HuH-7.5 (cell line): ENCODE results near the gene MAD2L1BP.

Source experiments
- DNase-seq: peaks from one replicate; pipeline ENCODE4 v3.0.0; 2011; ENCODE audit warnings: low spot score

MAD2L1BP gene

DNA sequence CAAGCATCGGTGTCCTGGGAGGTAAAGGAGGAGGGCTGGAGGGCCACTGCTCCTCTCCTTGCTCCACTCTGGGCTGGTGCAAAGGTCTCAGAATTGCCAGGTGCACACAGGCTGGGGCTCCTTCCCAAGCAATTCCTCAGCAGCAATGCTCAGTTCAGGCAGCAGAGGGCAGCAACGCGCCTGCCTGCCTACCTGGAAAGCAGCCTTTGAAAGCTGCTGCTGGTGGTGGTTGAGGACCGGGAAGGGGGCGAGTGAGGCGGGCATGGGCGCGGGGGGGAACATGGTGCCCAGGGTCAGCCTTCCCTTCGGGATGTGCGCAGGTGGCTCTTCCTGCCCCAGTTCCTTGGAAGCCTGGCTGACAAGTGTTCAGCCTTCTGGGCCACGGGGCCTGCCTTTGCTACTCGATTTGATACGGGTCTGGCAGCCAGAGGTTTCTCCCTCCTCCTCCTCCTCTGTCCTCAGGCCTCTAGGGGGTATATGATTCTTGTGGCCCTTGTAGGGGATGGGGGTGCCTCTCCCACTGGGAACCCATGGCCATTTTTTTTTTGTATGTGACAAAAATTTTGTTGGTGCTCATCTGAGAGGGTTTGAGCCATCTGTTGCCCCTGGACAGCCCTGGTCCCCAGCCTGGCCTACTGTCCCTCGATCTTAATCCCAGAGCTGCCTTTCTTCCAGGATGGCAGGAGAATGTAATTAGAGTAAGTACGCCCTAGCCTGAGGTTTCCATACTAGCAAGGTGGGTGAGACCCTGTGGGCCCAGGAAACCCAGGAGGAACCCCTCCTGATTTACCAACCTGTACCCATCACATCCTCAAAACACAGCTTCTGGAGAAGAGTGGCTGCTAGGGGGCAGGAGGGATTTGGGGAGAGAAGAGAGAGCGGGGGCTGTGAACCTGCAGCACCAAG lies 31.9 kb downstream of the MAD2L1BP start:
- DNase-seq: peak; percentile 64

DNA sequence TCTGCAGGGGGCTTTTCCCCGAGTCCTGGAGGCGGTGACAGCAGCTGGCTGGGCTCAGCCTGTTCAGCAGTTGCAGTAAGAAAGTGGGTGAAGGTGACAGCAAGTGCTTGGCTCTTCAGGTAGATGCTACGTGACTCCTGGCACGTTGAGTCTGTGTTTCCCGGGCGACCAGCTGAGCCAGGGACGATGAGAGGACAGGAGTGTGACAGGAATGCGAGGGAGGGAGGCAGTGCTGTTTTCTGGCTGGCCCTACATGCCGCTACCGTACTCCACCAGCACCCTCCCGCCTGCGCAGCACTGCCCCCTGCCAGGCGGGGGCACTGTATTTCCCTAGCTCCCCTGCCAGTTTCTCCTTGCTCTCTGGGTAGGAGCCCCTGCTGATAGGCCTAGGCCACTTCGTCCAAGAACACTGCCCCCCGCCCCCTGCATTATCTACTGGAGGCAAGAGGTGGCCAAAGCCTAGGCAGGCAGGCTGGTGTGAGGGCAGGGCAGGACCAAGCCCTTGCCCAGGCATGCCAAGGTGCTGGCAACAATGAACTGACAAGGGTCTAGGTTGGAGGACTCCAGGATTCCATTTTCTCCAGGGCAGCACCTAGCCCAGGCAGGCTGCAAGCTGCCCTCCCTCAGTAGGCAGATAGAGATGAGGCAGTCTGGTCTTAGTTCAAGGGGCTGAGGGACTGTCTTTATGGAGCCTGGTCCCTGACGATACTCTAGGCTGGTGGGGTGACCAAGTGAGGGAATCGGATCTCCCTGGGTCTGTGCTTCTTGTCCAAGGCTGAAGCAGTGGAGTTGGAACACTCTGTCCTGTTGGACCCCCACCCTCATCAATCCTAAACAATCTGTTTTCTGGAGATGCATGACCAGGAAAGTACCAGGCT lies 32.8 kb downstream of the MAD2L1BP start:
- DNase-seq: peak; percentile 44

GRCh38 chr6:43669050-43669921 lies 33.6 kb downstream of the MAD2L1BP start:
- DNase-seq: no peak

DNA sequence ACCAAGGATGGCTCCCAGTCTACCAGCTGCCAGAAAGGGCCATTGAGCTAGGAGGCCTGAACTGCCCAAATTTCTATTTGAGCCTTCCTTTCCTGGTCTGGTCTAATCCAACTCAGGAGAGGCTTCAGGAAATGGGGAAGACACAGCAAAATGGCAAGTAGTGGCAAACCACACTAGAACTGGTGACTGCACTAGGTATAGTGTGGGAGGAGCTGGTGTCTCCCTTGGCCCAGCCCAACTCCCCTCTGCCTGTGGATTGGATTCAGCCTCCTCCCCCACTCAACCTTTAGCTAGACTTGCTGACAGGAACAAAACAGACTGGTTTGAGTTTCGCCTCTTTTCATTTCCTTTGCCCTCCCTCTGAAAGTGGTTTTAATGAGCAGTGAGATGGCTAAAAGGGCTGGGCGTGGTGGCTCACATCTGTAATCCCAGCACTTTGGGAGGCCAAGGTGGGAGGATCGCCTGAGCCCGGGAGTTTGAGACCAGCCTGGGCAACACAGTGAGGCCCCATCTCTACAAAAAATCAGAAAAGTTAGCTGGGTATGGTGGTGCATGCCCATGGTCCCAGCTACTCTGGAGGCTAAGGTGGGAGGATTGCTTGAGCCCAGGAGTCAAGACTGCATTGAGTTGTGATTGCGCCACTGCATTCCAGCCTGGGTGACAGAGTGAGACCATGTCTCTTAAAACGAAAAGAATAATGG lies 34.4 kb downstream of the MAD2L1BP start:
- DNase-seq: no peak

DNA sequence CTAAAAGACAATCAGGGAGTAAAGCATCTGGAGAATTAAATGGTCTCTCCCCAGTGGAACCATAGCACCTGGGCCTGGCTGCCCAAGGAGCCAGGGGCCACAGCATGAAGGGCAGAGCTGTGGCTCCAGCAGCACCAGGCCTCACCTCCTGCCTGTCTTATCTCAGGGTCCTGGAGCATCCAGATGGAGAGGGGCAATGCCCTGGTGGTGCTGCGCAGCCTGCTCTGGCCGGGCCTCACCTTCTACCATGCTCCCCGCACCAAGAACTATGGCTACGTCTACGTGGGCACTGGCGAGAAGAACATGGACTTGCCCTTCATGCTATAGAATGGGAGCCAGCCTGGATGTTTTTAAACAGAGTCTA lies 35.0 kb downstream of the MAD2L1BP start:
- no peak for DNase-seq

DNA sequence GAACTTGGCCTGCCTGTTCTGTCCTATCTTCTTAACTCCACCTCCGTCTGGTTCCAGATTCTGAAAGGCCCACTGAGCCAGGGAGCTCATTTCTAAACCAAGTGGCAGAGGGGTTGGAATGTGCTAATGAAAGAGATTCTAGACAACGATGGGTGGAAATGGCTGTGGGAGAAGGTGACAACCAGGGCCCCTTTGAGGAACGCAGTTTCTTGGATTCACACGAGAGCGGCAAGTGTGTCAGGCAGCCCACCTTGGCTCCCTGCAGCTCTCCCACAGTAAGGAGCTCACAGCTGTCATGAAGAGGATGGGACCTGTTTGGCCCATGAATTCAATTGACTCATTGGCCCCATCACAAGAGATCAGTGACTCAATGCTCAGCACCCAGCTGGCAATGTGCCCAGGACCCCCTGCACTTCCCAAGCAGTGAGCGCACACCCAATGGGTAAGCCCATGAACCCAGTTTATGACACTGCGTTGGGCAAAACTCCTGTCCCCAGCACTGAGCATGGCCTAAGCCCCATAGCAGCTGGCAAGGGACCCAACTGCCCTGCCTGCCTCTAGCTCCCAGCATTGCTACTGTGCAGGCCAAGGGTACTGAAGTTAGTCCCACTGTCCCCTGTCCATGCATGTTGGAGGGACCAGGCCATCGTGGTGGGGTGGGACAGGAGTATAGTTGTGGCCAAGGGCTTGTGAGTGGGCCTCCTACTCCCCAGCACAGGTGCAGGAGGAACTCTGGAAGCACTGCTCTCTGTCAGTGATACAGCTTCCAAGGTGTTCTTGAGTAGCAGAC lies 35.6 kb downstream of the MAD2L1BP start:
- DNase-seq: no peak

- DNase-seq: no peak
These were observed 36.4 kb downstream of the MAD2L1BP start for GRCh38 chr6:43671801-43672690.

GRCh38 chr6:43673444-43674084 lies 37.9 kb downstream of the MAD2L1BP start:
- DNase-seq: no peak

GRCh38 chr6:43674291-43674690 lies 38.7 kb downstream of the MAD2L1BP start:
- DNase-seq: no peak

DNA sequence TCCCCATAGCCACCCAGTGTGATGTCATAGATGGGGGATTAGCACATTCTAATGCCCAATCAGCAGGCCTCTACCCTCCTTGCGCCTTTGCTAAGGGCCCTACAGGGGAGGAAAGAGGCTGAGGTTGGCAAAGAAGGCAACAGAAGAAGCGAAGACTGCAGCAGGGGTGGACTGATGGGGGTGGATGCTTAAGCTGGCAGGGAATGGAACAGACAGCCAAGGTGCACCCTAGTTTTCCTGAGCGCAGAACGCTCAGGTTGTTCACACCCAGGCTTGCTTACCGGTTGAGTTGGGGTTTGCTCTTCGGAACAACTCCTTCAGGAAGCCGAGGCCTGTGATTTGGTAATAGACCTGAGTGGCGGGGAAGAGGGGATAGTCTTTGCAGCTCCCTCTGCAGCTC lies 39.3 kb downstream of the MAD2L1BP start:
- no peak for DNase-seq

DNA sequence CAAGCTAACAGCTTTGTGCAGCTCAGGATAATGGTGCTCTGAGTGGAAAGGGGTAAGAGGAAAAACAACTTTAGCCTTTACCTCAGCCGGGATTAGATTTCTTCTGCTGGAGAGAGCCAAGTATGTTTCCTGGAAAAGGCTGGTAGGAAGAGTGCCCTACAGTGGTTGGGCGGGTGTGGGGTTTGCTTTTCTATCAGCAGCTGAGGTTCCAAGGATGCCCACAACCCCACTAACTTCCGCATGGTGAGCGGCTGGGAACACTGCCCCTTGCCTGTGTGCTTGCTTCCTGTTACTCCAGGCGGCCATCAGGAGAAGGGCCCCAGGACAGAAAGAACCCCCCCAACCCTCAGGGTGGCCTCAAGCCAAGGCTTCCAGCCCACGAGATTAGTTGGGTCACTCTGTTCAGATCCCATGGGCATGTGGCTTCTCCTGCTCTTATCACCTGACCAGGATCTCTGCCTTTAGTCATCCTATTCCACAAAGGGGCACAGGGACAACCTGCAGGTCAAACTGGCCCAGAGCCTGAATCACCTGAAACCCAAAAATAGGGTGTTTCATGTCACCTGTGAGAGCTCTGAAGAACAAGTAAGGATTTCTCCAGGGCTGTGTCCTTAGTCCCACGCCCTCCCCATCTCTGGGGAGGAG lies 41.4 kb downstream of the MAD2L1BP start:
- no peak for DNase-seq

DNA sequence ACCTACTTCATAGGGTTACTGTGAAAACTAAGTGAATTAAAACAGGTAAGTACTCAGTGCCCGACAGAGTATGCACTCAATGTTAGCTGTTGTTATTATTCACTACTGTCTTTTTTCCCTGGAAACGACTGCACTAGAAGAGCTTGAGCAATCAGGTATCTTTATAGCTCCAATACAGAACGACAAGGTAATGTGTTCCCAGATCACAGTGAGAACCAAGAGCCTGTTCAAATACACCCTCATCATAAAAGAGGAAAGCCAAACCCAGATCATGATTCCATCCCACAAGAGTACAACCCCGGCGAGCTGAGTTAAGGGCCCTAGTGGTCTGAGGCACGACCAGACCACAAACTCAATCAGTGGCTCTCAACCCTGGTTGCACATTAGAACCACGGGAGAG lies 42.1 kb downstream of the MAD2L1BP start:
- DNase-seq: no peak

DNA sequence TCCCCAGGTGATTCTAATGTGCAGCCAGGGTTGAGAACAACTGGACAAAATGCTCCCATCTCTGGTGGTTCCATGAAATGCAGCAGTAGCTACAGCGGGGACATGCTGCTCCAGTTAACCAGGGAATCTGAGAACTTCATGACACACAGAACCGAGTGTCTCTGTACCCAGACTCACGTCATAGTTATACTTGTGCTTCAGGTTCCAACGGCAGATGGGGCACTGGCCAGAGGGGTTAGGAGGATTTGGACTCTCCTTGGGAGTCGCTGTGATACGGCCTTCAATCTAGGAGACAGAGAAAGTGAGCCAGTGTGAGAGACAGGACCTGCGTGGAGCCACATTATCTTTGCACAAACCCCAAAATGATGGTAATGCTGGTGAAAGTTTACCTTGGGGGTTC lies 42.7 kb downstream of the MAD2L1BP start:
- DNase-seq: no peak

GRCh38 chr6:43679057-43679456 lies 43.4 kb downstream of the MAD2L1BP start:
- DNase-seq: no peak

DNA sequence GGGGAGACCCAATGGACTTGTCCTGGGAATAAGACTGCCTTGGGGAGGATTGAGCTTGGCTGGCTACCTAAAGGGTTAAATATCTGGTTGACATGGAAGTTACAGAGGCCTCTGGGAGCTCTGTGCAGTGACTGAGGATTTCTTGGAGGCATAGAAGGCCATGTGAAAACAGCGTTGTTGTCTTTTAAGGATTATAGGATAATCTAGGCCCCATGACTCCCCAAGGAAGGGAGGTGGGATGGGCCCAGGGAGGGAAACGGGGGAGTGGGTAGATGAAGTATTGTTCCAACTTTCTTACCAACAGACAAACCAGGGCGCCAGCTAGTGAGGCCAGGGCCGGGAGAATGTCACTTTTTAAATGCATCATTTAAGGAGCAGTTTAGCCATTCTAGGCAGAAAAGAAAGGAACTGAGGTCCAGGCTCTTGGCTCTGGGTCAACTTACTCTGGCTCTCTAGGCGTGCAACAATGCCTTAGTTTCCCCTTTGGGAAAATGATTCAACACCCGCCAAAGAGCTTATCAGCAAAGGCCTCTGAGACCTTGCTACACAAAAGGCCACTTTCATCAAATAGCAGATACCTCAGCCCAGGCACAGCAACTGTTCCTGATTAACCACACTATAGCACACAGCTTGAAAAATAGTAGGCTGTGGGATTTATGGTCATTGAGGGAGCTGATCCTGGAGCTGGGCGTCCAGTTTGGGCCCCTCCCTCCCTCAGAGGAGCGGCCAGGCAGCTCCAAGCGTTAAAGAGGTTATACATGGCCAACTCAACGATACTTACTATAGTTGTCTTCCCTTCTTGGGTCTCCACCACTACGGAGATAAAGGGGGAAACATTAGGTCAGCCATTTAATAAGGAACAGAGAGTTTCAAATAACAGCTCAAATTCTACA lies 44.9 kb downstream of the MAD2L1BP start:
- DNase-seq: no peak

DNA sequence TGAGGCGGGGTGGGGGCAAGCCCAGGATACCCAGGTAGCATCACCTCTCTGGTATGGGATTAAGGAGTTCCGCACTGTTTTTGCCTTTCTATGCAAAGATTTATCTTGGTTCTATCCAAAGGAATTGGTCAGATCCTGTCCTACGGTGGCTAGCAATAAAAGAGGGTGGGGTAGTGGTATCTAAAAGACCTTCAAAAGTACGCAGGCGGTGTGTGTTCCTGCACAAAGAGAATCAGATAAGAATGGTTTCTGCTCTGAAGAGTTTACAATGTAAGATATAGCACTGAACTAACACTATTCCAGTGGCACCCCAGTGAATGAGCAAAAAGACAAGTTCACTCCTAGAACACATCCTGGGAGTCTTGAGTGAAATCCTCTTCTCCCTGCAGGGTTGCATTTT lies 45.7 kb downstream of the MAD2L1BP start:
- no peak for DNase-seq

- no peak for DNase-seq
These were observed 47.2 kb downstream of the MAD2L1BP start for GRCh38 chr6:43682724-43683429.
